Osteoblast (primary cell): ENCODE results near the gene GSTA1. TPM values are rescaled to one million over a fixed set of nuclear protein-coding genes. Genes with fewer than 3 reads are reported as not detected.
"Not testable (repeated sequence)": the region's sequence is repeated elsewhere in the genome, so short reads cannot be mapped to it uniquely, and the experiment has no call there.

Experiments used
- DNase-seq: peaks from one replicate; pipeline ENCODE4 v3.0.0; 2011; ENCODE audit warnings: low spot score, mixed read lengths; ENCODE audit not compliant: insufficient read length; ENCODE audit errors: missing footprints
- H2AFZ ChIP-seq: 2 replicates; pipeline ENCODE4 v1.6.0; 2011; ENCODE audit warnings: mild to moderate bottlenecking, low read length
- H3K27ac ChIP-seq: 2 replicates; pipeline ENCODE4 v1.5.1; 2011; ENCODE audit warnings: mild to moderate bottlenecking, low read depth, low read length, moderate library complexity
- H3K27me3 ChIP-seq: 2 replicates; pipeline ENCODE4 v1.6.0; 2012; ENCODE audit warnings: mild to moderate bottlenecking, control low read depth, inconsistent platforms, low read length, moderate library complexity; ENCODE audit not compliant: insufficient read depth
- H3K36me3 ChIP-seq: 2 replicates; pipeline ENCODE4 v1.5.1; 2011; ENCODE audit warnings: mild to moderate bottlenecking, low read length, control low read depth, moderate library complexity; ENCODE audit not compliant: insufficient read depth
- H3K4me1 ChIP-seq: 2 replicates; pipeline ENCODE4 v1.5.1; 2011; ENCODE audit warnings: mild to moderate bottlenecking, low read length, control low read depth, moderate library complexity; ENCODE audit not compliant: insufficient read depth
- H3K4me2 ChIP-seq: 2 replicates; pipeline ENCODE4 v1.6.0; 2011; ENCODE audit warnings: mild to moderate bottlenecking, low read length; ENCODE audit not compliant: insufficient read depth
- H3K4me3 ChIP-seq: fragments of 200-600 bp; sonication (generic); 3 replicates; pipeline ENCODE4 v1.5.1; 2012; ENCODE audit warnings: mild to moderate bottlenecking, low read length, inconsistent platforms; ENCODE audit not compliant: insufficient read depth
- H3K79me2 ChIP-seq: 2 replicates; pipeline ENCODE4 v1.6.0; 2012; ENCODE audit warnings: mild to moderate bottlenecking, low read length, control low read depth, inconsistent platforms; ENCODE audit not compliant: insufficient read depth
- H3K9me3 ChIP-seq: 2 replicates; pipeline ENCODE4 v1.5.1; 2011; ENCODE audit warnings: low read depth, low read length, control low read depth
- H4K20me1 ChIP-seq: 2 replicates; pipeline ENCODE4 v1.6.0; 2012; ENCODE audit warnings: mild to moderate bottlenecking, low read length, control low read depth; ENCODE audit not compliant: insufficient read depth
- total RNA-seq: library from RNA; depleted of rRNA; stranded (reverse); fragments of >200 nt; gene quantifications from 2 replicates; pipeline ENCODE4 v1.2.3, GENCODE V29; 2012
- TF ChIP-seq, protein P1 (sequence below): IDR thresholded peaks from 2 replicates; pipeline ENCODE4 v1.5.1; 2011; ENCODE audit warnings: mild to moderate bottlenecking, low read depth, low read length, moderate library complexity; ENCODE audit errors: extremely low read depth

Gene GSTA1
- total RNA-seq, 1 donor: not detected

DNA sequence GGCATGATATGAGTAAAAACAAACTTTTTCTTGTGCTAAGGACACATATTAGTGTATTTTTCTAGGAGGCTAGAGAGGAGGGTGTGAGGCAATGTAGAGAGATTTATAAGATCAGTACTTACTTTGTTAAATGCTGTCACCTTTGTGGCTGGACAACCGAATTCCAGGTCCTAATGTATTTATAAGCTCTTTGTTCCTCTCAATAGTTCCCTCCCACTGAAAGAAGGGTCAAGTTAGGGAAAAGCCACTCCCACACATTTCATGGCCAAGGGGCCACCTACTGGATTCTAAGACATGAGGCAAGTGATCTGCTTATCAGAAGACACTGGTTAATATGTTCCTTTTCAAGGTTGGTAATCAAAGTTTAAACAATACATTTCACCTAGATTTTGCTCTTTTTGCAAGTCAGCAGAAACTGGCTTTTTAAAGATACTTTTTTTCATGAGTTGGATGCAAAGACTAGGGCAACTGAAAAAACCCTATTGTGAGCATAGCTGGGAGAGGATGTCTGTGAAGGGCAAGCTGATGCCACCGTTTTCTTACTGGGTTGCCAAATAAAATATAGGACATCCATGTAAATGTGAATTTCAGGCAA lies 40.2 kb downstream of the GSTA1 start, which contains the start of gene GSTA2:
Gene GSTA2 (minus strand): TSS at position 154 of the 595 bp plus-strand sequence. CDS start 5,528 bp downstream, outside the sequence.
- DNase-seq, H4K20me1 ChIP-seq, H3K27ac ChIP-seq, H2AFZ ChIP-seq, H3K9me3 ChIP-seq, H3K4me1 ChIP-seq, H3K4me2 ChIP-seq, H3K36me3 ChIP-seq, H3K4me3 ChIP-seq, H3K79me2 ChIP-seq: not testable (repeated sequence)
- H3K27me3 ChIP-seq: peaks cover 20% of the 10 kb centered on the region

DNA sequence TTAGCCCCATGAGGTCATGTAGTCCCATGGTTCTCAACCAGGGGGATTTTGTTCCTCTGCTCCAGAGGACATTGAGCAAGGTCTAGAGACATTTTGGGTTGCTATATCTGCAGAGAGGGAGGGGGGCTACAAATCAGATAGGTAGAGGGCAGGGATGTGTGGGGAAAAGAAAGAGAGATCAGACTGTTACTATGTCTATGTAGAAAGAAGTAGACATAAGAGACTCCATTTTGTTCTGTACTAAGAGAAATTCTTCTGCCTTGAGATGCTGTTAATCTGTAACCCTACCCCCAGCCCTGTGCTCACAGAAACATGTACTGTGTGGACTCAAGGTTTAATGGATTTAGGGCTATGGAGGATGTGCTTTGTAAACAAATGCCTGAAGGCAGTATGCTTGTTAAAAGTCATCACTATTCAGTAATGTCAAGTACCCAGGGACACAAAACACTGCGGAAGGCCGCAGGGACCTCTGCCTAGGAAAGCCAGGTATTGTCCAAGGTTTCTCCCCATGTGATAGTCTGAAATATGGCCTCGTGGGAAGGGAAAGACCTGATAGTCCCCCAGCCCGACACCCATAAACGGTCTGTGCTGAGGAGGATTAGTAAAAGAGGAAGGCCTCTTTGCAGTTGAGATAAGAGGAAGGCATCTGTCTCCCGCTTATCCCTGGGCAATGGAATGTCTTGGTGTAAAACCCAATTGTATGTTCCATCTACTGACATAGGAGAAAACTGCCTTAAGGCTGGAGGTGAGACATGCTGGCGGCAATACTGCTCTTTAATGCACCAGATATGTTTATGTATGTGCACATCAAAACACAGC lies 41.7 kb downstream of the GSTA1 start:
- H3K27ac ChIP-seq, H2AFZ ChIP-seq, DNase-seq, H3K4me2 ChIP-seq, H3K36me3 ChIP-seq, H3K4me3 ChIP-seq, H3K9me3 ChIP-seq, H4K20me1 ChIP-seq, H3K79me2 ChIP-seq: not testable (repeated sequence)
- H3K27me3 ChIP-seq: peaks cover 20% of the 10 kb centered on the region
- H3K4me1 ChIP-seq: peaks cover 16% of the 10 kb centered on the region

DNA sequence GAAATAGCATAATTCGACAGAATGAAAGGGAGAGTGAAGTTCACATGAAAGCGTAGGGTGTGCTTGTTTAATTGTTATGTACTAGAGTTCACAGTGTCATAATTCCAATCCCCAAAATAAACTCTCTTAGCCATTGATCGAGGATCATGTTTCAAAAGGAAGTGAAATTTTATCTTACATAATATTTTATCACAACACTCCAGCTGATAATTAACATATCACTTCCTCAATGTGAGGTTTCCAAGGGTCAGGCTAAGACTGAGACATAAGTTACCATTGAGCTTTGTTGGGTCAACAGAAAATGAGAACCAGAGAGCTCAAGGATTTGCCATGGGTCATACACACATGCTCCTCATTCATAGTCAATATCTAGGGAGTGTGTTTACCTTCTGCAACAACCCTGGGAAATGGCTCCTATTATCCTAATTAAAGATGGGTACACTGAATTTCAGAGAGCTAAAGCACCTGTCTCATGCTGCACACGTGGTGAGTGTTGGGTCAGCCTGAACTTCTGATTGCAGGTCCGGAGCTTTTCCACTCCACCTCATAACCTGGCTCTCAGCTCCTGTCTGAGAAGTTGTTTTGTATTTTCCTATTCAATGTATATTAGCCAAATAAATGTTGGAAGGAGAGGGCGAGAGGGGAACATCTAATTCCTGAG lies 43.4 kb downstream of the GSTA1 start:
- Histone ChIP-seq H3K36me3 (no peaks in the 10 kb centered on the region), H3K27ac (no peak overlapping the region), H3K4me1 (peaks cover 16% of the 10 kb centered on the region), H2AFZ (no peak overlapping the region), H3K9me3 (no peaks in the 10 kb centered on the region), H3K79me2 (no peaks in the 10 kb centered on the region), H4K20me1 (no peaks in the 10 kb centered on the region), H3K4me3 (no peak overlapping the region), H3K4me2 (no peak overlapping the region), H3K27me3 (peaks cover 20% of the 10 kb centered on the region)
- TF ChIP-seq, protein P1, sequence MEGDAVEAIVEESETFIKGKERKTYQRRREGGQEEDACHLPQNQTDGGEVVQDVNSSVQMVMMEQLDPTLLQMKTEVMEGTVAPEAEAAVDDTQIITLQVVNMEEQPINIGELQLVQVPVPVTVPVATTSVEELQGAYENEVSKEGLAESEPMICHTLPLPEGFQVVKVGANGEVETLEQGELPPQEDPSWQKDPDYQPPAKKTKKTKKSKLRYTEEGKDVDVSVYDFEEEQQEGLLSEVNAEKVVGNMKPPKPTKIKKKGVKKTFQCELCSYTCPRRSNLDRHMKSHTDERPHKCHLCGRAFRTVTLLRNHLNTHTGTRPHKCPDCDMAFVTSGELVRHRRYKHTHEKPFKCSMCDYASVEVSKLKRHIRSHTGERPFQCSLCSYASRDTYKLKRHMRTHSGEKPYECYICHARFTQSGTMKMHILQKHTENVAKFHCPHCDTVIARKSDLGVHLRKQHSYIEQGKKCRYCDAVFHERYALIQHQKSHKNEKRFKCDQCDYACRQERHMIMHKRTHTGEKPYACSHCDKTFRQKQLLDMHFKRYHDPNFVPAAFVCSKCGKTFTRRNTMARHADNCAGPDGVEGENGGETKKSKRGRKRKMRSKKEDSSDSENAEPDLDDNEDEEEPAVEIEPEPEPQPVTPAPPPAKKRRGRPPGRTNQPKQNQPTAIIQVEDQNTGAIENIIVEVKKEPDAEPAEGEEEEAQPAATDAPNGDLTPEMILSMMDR: no peak
- no peak for DNase-seq

DNA sequence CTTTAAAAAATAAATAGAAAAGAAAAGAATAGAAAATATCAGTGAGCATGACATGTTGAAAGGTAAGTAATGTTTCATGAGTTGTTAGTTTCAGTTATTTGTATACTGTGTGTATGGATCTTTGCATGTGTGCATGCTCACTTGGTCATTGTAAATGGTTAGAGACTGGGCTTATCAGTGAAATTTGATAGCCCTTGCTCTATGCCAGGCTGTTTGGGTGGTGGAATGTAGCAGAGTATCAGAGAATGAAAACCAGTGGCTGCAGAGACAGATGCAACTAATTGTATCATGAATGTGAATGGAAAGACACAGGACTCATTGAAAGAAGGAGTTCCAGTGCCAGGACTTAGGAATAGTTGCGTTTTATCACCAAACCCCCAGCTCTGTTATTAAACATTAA lies 44.5 kb downstream of the GSTA1 start:
- Histone ChIP-seq H3K36me3 (no peaks in the 10 kb centered on the region), H3K27me3 (peaks cover 20% of the 10 kb centered on the region), H2AFZ (no peak overlapping the region), H3K4me2 (no peak overlapping the region), H3K79me2 (no peaks in the 10 kb centered on the region), H3K4me1 (peaks cover 16% of the 10 kb centered on the region), H3K4me3 (no peak overlapping the region), H3K9me3 (no peaks in the 10 kb centered on the region), H4K20me1 (no peaks in the 10 kb centered on the region), H3K27ac (no peak overlapping the region)
- TF ChIP-seq, protein P1: no peak
- no peak for DNase-seq

DNA sequence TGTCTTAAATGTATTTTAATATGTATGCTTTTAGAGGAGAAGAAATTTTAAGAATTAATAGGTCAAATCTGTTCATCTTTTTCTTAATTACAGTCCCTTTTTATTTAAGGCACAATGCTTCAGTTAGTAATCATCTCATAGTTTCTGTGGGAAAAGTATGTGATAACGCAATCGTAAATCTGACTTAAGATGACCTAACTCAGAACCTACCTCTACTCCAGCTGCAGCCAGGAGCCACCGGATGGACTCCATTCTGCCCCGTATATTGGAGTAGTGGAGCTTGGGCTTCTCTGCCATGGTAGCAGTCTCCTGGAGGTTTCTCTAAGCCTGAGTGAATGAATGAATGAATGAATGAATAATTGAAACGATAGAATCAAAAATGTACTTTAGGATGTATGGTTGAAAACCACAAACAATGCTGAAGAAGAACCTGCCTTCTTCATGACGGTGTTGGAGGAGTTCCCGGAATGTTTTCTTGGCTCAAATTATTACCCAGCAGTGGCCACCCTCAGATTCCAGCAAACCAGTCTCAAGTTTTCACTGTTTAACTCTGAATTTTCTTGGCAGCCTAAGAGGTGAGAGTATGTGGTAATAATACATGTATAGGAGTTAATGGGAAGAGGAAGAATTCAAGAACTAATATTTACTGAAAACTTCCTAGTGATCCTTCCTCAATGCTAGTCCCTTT lies 45.8 kb downstream of the GSTA1 start:
- Histone ChIP-seq H3K27ac (peak overlapping the region; percentile 8), H3K27me3 (peaks cover 20% of the 10 kb centered on the region)

More for the DNA sequence above, 45.8 kb downstream of the GSTA1 start:
- H3K9me3 ChIP-seq, H4K20me1 ChIP-seq, H3K4me2 ChIP-seq, H2AFZ ChIP-seq, H3K79me2 ChIP-seq, H3K36me3 ChIP-seq, H3K4me3 ChIP-seq, DNase-seq: not testable (repeated sequence)
- peaks cover 16% of the 10 kb centered on the region for H3K4me1 ChIP-seq
